Anterior cingulate cortex (tissue), 58 donors: ENCODE results near the gene R3HDM4.
A peak's percentile ranks its signal among the peaks of the same experiment; 100 is the strongest.
"Not testable (repeated sequence)": the region's sequence is repeated elsewhere in the genome, so short reads cannot be mapped to it uniquely, and the experiment has no call there.

Experiments used
- DNase-seq, 58 donors: peaks; one replicate each; lab custom pipeline; 2025; lab: John Stamatoyannopoulos, UW

R3HDM4 gene

GRCh38 chr19:862581-863314 is 50.3 kb downstream of the R3HDM4 start:
- DNase-seq, result peak in 3 of 58 donors; percentile 9 to 24 (median 23)

GRCh38 chr19:861756-862580 is 51.1 kb downstream of the R3HDM4 start:
- DNase-seq, result peak in 1 of 58 donors; percentile 47

- no peak for DNase-seq
Observed at GRCh38 chr19:861141-861755, 51.8 kb downstream of the R3HDM4 start.

- peak in 4 of 58 donors; percentile 19 to 24 (median 21) for DNase-seq
Observed at GRCh38 chr19:858868-859843, 53.9 kb downstream of the R3HDM4 start, which contains the start of gene CFD. CFD (plus strand) TSS chr19:859664; CDS start chr19:859690, 26 bp downstream.

- no peak for DNase-seq
Observed at GRCh38 chr19:858284-858683, 54.7 kb downstream of the R3HDM4 start.

- no peak for DNase-seq
Observed at GRCh38 chr19:855566-856120, 57.4 kb downstream of the R3HDM4 start.

- no peak for DNase-seq
Observed at GRCh38 chr19:855142-855541, 57.9 kb downstream of the R3HDM4 start.

- DNase-seq, result no peak
Observed at GRCh38 chr19:854549-854948, 58.5 kb downstream of the R3HDM4 start.

- DNase-seq, result not testable (repeated sequence)
Observed at GRCh38 chr19:853614-854220, 59.3 kb downstream of the R3HDM4 start.

- DNase-seq, result no peak
Observed at GRCh38 chr19:853014-853585, 59.9 kb downstream of the R3HDM4 start.

- no peak for DNase-seq
Observed at GRCh38 chr19:852136-853013, 60.6 kb downstream of the R3HDM4 start, which contains the start of gene ELANE. ELANE (plus strand) TSS chr19:852303; CDS start chr19:852329, 26 bp downstream.

GRCh38 chr19:850979-851335 is 62.1 kb downstream of the R3HDM4 start:
- DNase-seq, result no peak

- DNase-seq, result peak in 25 of 58 donors; percentile 8 to 78 (median 25)
Observed at GRCh38 chr19:850221-850978, 62.6 kb downstream of the R3HDM4 start.

- DNase-seq, result not testable (repeated sequence)
Observed at GRCh38 chr19:849195-849594, 63.8 kb downstream of the R3HDM4 start.

GRCh38 chr19:848386-848921 is 64.6 kb downstream of the R3HDM4 start:
- no peak for DNase-seq
